Neural crest cell (in vitro differentiated cells): ENCODE results near the gene ZSCAN25. TPM values are rescaled to one million over a fixed set of nuclear protein-coding genes. Genes with fewer than 3 reads are reported as not detected.

Source experiments
- DNase-seq: peaks from one replicate; pipeline ENCODE4 v3.0.0; 2021; ENCODE audit warnings: low read depth, mixed read lengths, low spot score
- H3K27ac Mint-ChIP-seq: one replicate; pipeline ENCODE4 v1.8.0; 2021; ENCODE audit warnings: mild to moderate bottlenecking, mixed read lengths; ENCODE audit not compliant: unreplicated experiment
- H3K27me3 Mint-ChIP-seq: 2 replicates; pipeline ENCODE4 v1.8.0; 2021; ENCODE audit warnings: low read depth, mild to moderate bottlenecking, mixed read lengths
- H3K36me3 Mint-ChIP-seq: 2 replicates; pipeline ENCODE4 v1.8.0; 2021; ENCODE audit warnings: low read depth, mild to moderate bottlenecking, mixed read lengths
- H3K4me1 Mint-ChIP-seq: 2 replicates; pipeline ENCODE4 v1.8.0; 2021; ENCODE audit warnings: mixed read lengths
- H3K4me3 Mint-ChIP-seq: one replicate; pipeline ENCODE4 v1.8.0; 2021; ENCODE audit warnings: mild to moderate bottlenecking, mixed read lengths
- H3K9me3 Mint-ChIP-seq: 2 replicates; pipeline ENCODE4 v1.8.0; 2021; ENCODE audit warnings: mixed read lengths
- CTCF ChIP-seq: fragments of 200-600 bp; sonication (generic); conservative IDR thresholded peaks from 2 replicates; pipeline ENCODE4 v1.5.0; 2021; ENCODE audit warnings: antibody characterized with exemption, mild to moderate bottlenecking
- total RNA-seq: library from RNA; stranded (reverse); gene quantifications from 2 replicates; pipeline ENCODE4 v1.2.1, GENCODE V29; 2021

ZSCAN25 gene
- total RNA-seq, 1 donor from 2014 or later = 23.4 TPM

GRCh38 chr7:99624484-99624883 is 7.7 kb downstream of the ZSCAN25 start:
- Mint-ChIP-seq H3K4me3 (no peak overlapping the region), H3K36me3 (peaks cover 21% of the 10 kb centered on the region), H3K9me3 (no peaks in the 10 kb centered on the region), H3K27ac (no peak overlapping the region), H3K27me3 (no peaks in the 10 kb centered on the region), H3K4me1 (no peaks in the 10 kb centered on the region)
- no peak for TF ChIP-seq CTCF
- no peak for DNase-seq

- Mint-ChIP-seq H3K36me3 (peaks cover 21% of the 10 kb centered on the region), H3K27ac (no peak overlapping the region), H3K9me3 (no peaks in the 10 kb centered on the region), H3K4me3 (no peak overlapping the region), H3K27me3 (no peaks in the 10 kb centered on the region), H3K4me1 (no peaks in the 10 kb centered on the region)
- no peak for DNase-seq
- TF ChIP-seq CTCF = no peak
Observed at GRCh38 chr7:99625321-99625720, 8.6 kb downstream of the ZSCAN25 start.

GRCh38 chr7:99625961-99626360 is 9.2 kb downstream of the ZSCAN25 start:
- no peak overlapping the region for H3K4me3 Mint-ChIP-seq
- no peaks in the 10 kb centered on the region for H3K9me3 Mint-ChIP-seq
- no peak for DNase-seq
- H3K27me3 Mint-ChIP-seq = no peaks in the 10 kb centered on the region
- peaks cover 21% of the 10 kb centered on the region for H3K36me3 Mint-ChIP-seq
- no peak overlapping the region for H3K27ac Mint-ChIP-seq
- no peak for TF ChIP-seq CTCF
- H3K4me1 Mint-ChIP-seq = no peaks in the 10 kb centered on the region

GRCh38 chr7:99626661-99627060 is 9.9 kb downstream of the ZSCAN25 start:
- Mint-ChIP-seq H3K4me1 (no peaks in the 10 kb centered on the region), H3K36me3 (peaks cover 18% of the 10 kb centered on the region), H3K4me3 (no peak overlapping the region), H3K27ac (no peak overlapping the region), H3K9me3 (no peaks in the 10 kb centered on the region), H3K27me3 (no peaks in the 10 kb centered on the region)
- no peak for DNase-seq
- no peak for TF ChIP-seq CTCF

GRCh38 chr7:99627513-99627912 is 10.8 kb downstream of the ZSCAN25 start:
- Mint-ChIP-seq H3K4me3 (no peak overlapping the region), H3K36me3 (peaks cover 18% of the 10 kb centered on the region), H3K4me1 (no peaks in the 10 kb centered on the region), H3K9me3 (no peaks in the 10 kb centered on the region), H3K27me3 (no peaks in the 10 kb centered on the region), H3K27ac (no peak overlapping the region)
- DNase-seq = no peak
- TF ChIP-seq CTCF = no peak
